HG02943 (cell line): Measurements from ENCODE around the gene KLHDC7A.

Experiments
- ATAC-seq: cut with Tn5 transposase; IDR thresholded peaks from one replicate; pipeline ENCODE4 v1.9.1; 2021; ENCODE audit warnings: mild to moderate bottlenecking, low read depth, moderate library complexity; ENCODE audit not compliant: unreplicated experiment

Gene KLHDC7A

GRCh38 chr1:18501833-18502232 lies 21.1 kb downstream of the KLHDC7A start:
- no peak for ATAC-seq

- no peak for ATAC-seq
Measured at GRCh38 chr1:18504609-18505008, 23.9 kb downstream of the KLHDC7A start.

GRCh38 chr1:18505666-18506065 lies 24.9 kb downstream of the KLHDC7A start:
- no peak for ATAC-seq

GRCh38 chr1:18508084-18508483 lies 27.4 kb downstream of the KLHDC7A start:
- no peak for ATAC-seq

- no peak for ATAC-seq
Measured at GRCh38 chr1:18511149-18511873, 30.6 kb downstream of the KLHDC7A start.

GRCh38 chr1:18511874-18512150 lies 31.1 kb downstream of the KLHDC7A start:
- ATAC-seq: no peak

- no peak for ATAC-seq
Measured at GRCh38 chr1:18512883-18513282, 32.2 kb downstream of the KLHDC7A start.

GRCh38 chr1:18513995-18514394 lies 33.3 kb downstream of the KLHDC7A start:
- no peak for ATAC-seq

- ATAC-seq: no peak
Measured at GRCh38 chr1:18515120-18515667, 34.5 kb downstream of the KLHDC7A start.

- ATAC-seq: no peak
Measured at GRCh38 chr1:18516473-18516872, 35.7 kb downstream of the KLHDC7A start.

- no peak for ATAC-seq
Measured at GRCh38 chr1:18526436-18527275, 45.9 kb downstream of the KLHDC7A start.

- no peak for ATAC-seq
Measured at GRCh38 chr1:18527514-18527913, 46.8 kb downstream of the KLHDC7A start.

- no peak for ATAC-seq
Measured at GRCh38 chr1:18527921-18528320, 47.2 kb downstream of the KLHDC7A start.

- ATAC-seq: no peak
Measured at GRCh38 chr1:18528616-18529015, 47.9 kb downstream of the KLHDC7A start.

- ATAC-seq: no peak
Measured at GRCh38 chr1:18529714-18530113, 49.0 kb downstream of the KLHDC7A start.

GRCh38 chr1:18530587-18531502 lies 50.1 kb downstream of the KLHDC7A start:
- ATAC-seq: no peak

GRCh38 chr1:18531503-18531845 lies 50.7 kb downstream of the KLHDC7A start:
- no peak for ATAC-seq

- no peak for ATAC-seq
Measured at GRCh38 chr1:18532390-18533170, 51.9 kb downstream of the KLHDC7A start.

- ATAC-seq: no peak
Measured at GRCh38 chr1:18533259-18533658, 52.5 kb downstream of the KLHDC7A start.

GRCh38 chr1:18534810-18535205 lies 54.1 kb downstream of the KLHDC7A start:
- no peak for ATAC-seq
